HL-60/S4 (cell line): ENCODE measurements around the gene FOXO6.
"Not testable (repeated sequence)": the region's sequence is repeated elsewhere in the genome, so short reads cannot be mapped to it uniquely, and the experiment has no call there.

Source experiments
- in situ Hi-C: fragments of 300-500 bp; cut with MboI; formaldehyde crosslinking; loops from 2 replicates; pipeline ENCODE4 v1.14.3; 2022; ENCODE audit warnings: low sequenced_read_pairs

FOXO6 gene

GRCh38 chr1:41328780-41329640, 32.2 kb upstream of the FOXO6 start:
- in situ Hi-C loops = no loop called here

- in situ Hi-C loops = no loop called here
Measured at GRCh38 chr1:41329662-41330587, 31.3 kb upstream of the FOXO6 start.

GRCh38 chr1:41330588-41331545, 30.4 kb upstream of the FOXO6 start:
- in situ Hi-C loops = no loop called here

GRCh38 chr1:41331546-41331917, 29.7 kb upstream of the FOXO6 start:
- in situ Hi-C loops = no loop called here

GRCh38 chr1:41332161-41332560, 29.1 kb upstream of the FOXO6 start:
- in situ Hi-C loops = not testable (repeated sequence)

- in situ Hi-C loops = no loop called here
Measured at GRCh38 chr1:41333146-41333784, 28.0 kb upstream of the FOXO6 start.

GRCh38 chr1:41338820-41339219, 22.4 kb upstream of the FOXO6 start:
- in situ Hi-C loops = no loop called here

GRCh38 chr1:41340655-41341364, 20.4 kb upstream of the FOXO6 start:
- in situ Hi-C loops = no loop called here

GRCh38 chr1:41341365-41341683, 19.9 kb upstream of the FOXO6 start:
- in situ Hi-C loops = no loop called here

- in situ Hi-C loops = no loop called here
Measured at GRCh38 chr1:41341772-41342562, 19.3 kb upstream of the FOXO6 start.

- in situ Hi-C loops = no loop called here
Measured at GRCh38 chr1:41342774-41343355, 18.4 kb upstream of the FOXO6 start.

- in situ Hi-C loops = no loop called here
Measured at GRCh38 chr1:41343790-41344699, 17.2 kb upstream of the FOXO6 start.

- in situ Hi-C loops = no loop called here
Measured at GRCh38 chr1:41344708-41345159, 16.5 kb upstream of the FOXO6 start.

GRCh38 chr1:41345434-41346075, 15.7 kb upstream of the FOXO6 start:
- in situ Hi-C loops = no loop called here

- in situ Hi-C loops = no loop called here
Measured at GRCh38 chr1:41347276-41347675, 14.0 kb upstream of the FOXO6 start.

- in situ Hi-C loops = no loop called here
Measured at GRCh38 chr1:41348394-41348793, 12.8 kb upstream of the FOXO6 start.
